IMR-90 (cell line): ENCODE results near the gene RRAGA. TPM values are rescaled to one million over a fixed set of nuclear protein-coding genes. Genes with fewer than 3 reads are reported as not detected.

ENCODE experiments used
- ATAC-seq: fragments of 200-7000 bp; cut with Tn5 transposase; 2 replicates; pipeline ENCODE4 v1.9.1; 2020; ENCODE audit warnings: low read depth, mild to moderate bottlenecking, moderate library complexity
- BruUV-seq: library from RNA; stranded (reverse); fragments of 400-500 nt; replicated peaks from 2 replicates; lab custom pipeline; 2021; lab: Mats Ljungman, UMichigan
- CTCF ChIA-PET: fragments of 300-600 bp; formaldehyde crosslinking; extraction: SDS; loops from one replicate; lab custom pipeline; 2021; ENCODE audit warnings: antibody characterized with exemption; lab: Yijun Ruan, JAX
- POLR2A ChIA-PET: fragments of 300-600 bp; sonication (Branson Sonifier 250); formaldehyde crosslinking; loops from one replicate; lab custom pipeline; 2022; ENCODE audit warnings: antibody characterized with exemption; ENCODE audit not compliant: unreplicated experiment; lab: Charles Lee
- DNase-seq: peaks from one replicate; pipeline ENCODE4 v3.0.0; 2013
- H2AFZ ChIP-seq: replicated peaks from 2 replicates; pipeline ENCODE3; 2013; ENCODE audit warnings: low read length, mild to moderate bottlenecking; ENCODE audit not compliant: poor library complexity
- H2AK5ac ChIP-seq: 2 replicates; pipeline ENCODE4 v1.6.1; 2013; ENCODE audit warnings: low read depth, low read length, inconsistent platforms
- H2AK9ac ChIP-seq: replicated peaks from 2 replicates; pipeline ENCODE3; 2013; ENCODE audit warnings: mild to moderate bottlenecking, low read depth, low read length, moderate library complexity; ENCODE audit not compliant: poor library complexity
- H2BK120ac ChIP-seq: 2 replicates; pipeline ENCODE4 v1.6.1; 2013; ENCODE audit warnings: low read depth, low read length, inconsistent platforms
- H2BK15ac ChIP-seq: 3 replicates; pipeline ENCODE4 v1.6.1; 2013; ENCODE audit warnings: low read depth, low read length, inconsistent platforms
- H2BK20ac ChIP-seq: 2 replicates; pipeline ENCODE4 v1.6.1; 2013; ENCODE audit warnings: low read depth, mild to moderate bottlenecking, inconsistent platforms, low read length, moderate library complexity
- H2BK5ac ChIP-seq: 2 replicates; pipeline ENCODE4 v1.6.1; 2013; ENCODE audit warnings: mild to moderate bottlenecking, low read depth, low read length, inconsistent platforms; ENCODE audit not compliant: poor library complexity, severe bottlenecking
- H3K14ac ChIP-seq: replicated peaks from 2 replicates; pipeline ENCODE4 v1.6.1; 2013; ENCODE audit warnings: low read depth, low read length, inconsistent platforms
- H3K18ac ChIP-seq: 2 replicates; pipeline ENCODE4 v1.6.1; 2013; ENCODE audit warnings: low read depth, low read length, control low read depth
- H3K23ac ChIP-seq: 2 replicates; pipeline ENCODE4 v1.6.1; 2013; ENCODE audit warnings: low read depth, low read length, inconsistent platforms
- H3K27ac ChIP-seq: 2 replicates; pipeline ENCODE4 v1.5.1; 2013; ENCODE audit warnings: mild to moderate bottlenecking, control low read depth, low read length; ENCODE audit not compliant: insufficient read depth
- H3K27me3 ChIP-seq: 2 replicates; pipeline ENCODE4 v1.6.1; 2013; ENCODE audit warnings: low read length; ENCODE audit not compliant: control insufficient read depth, insufficient read depth
- H3K36me3 ChIP-seq: 2 replicates; pipeline ENCODE4 v1.6.1; 2013; ENCODE audit warnings: low read length, mixed read lengths; ENCODE audit not compliant: control insufficient read depth, insufficient read depth
- H3K4ac ChIP-seq: 2 replicates; pipeline ENCODE4 v1.6.1; 2013; ENCODE audit warnings: low read depth, low read length, inconsistent platforms
- H3K4me1 ChIP-seq: 2 replicates; pipeline ENCODE4 v1.6.1; 2013; ENCODE audit warnings: low read length, mixed read lengths; ENCODE audit not compliant: control insufficient read depth, insufficient read depth
- H3K4me2 ChIP-seq: 2 replicates; pipeline ENCODE4 v1.6.1; 2013; ENCODE audit warnings: low read depth, mild to moderate bottlenecking, control low read depth, low read length, moderate library complexity
- H3K4me3 ChIP-seq: 2 replicates; pipeline ENCODE4 v1.5.1; 2013; ENCODE audit warnings: low read depth, mild to moderate bottlenecking, control low read depth, low read length, moderate library complexity; ENCODE audit not compliant: insufficient read depth
- H3K56ac ChIP-seq: 2 replicates; pipeline ENCODE4 v1.6.1; 2013; ENCODE audit warnings: low read length, inconsistent platforms; ENCODE audit not compliant: insufficient read depth; ENCODE audit errors: extremely low read depth
- H3K79me1 ChIP-seq, 2 experiments: 2 replicates each; pipeline ENCODE4 v1.6.1; 2013; ENCODE audit warnings: low read length in 2 of 2, inconsistent platforms in 1 of 2, low read depth in 1 of 2
- H3K9ac ChIP-seq: 2 replicates; pipeline ENCODE4 v1.6.1; 2013; ENCODE audit warnings: low read depth, low read length, control low read depth
- H3K9me1 ChIP-seq: 2 replicates; pipeline ENCODE4 v1.6.1; 2013; ENCODE audit warnings: low read length, inconsistent platforms; ENCODE audit not compliant: insufficient read depth
- H3K9me3 ChIP-seq: 2 replicates; pipeline ENCODE4 v1.6.1; 2013; ENCODE audit warnings: low read length; ENCODE audit not compliant: control insufficient read depth, insufficient read depth
- H4K20me1 ChIP-seq: 2 replicates; pipeline ENCODE4 v1.6.1; 2013; ENCODE audit warnings: low read length, inconsistent platforms; ENCODE audit not compliant: insufficient read depth
- H4K5ac ChIP-seq: 2 replicates; pipeline ENCODE4 v1.6.1; 2013; ENCODE audit warnings: mild to moderate bottlenecking, low read depth, low read length, control low read depth
- H4K8ac ChIP-seq, 2 experiments: 2 replicates each; pipeline ENCODE4 v1.6.1; 2013; ENCODE audit warnings: low read depth in 2 of 2, low read length in 2 of 2, control low read depth in 1 of 2, inconsistent platforms in 1 of 2
- H4K91ac ChIP-seq: 2 replicates; pipeline ENCODE4 v1.6.1; 2013; ENCODE audit warnings: low read depth, low read length, inconsistent platforms; ENCODE audit not compliant: insufficient read depth
- MAFK ChIP-seq: IDR thresholded peaks from 2 replicates; pipeline ENCODE4 v1.6.1; 2012; ENCODE audit warnings: low read depth, low read length, improper control_type of control experiment
- WGBS, 2 experiments: methylation state at CpG; one replicate each; pipeline versions ENCODE4 v1.1.5 to v1.1.7; 2013; ENCODE audit warnings: missing lambda C conversion rate in 2 of 2; ENCODE audit not compliant: insufficient read length in 1 of 2; ENCODE audit errors: extremely low coverage in 2 of 2; 5-methylcytosine and 5-hydroxymethylcytosine counted together
- dilution Hi-C: fragments of 300-500 bp; cut with HindIII; formaldehyde crosslinking; loops from one replicate; pipeline ENCODE4 v1.14.3; 2018; ENCODE audit warnings: low sequenced_read_pairs; ENCODE audit not compliant: unreplicated experiment
- in situ Hi-C: fragments of 300-500 bp; cut with MboI; formaldehyde crosslinking; loops from 3 replicates; pipeline ENCODE4 v1.14.3; 2019; ENCODE audit warnings: low sequenced_read_pairs, inconsistent platforms, mixed read lengths
- intact Hi-C: fragments of 100-400 bp; cut with micrococcal nuclease; formaldehyde crosslinking; loops from 2 replicates; pipeline ENCODE4 v1.10.0; 2022
- polyA plus RNA-seq, 3 experiments: library from polyadenylated mRNA; depleted of rRNA; stranded (reverse); fragments of >200 nt; gene quantifications; 2 replicates each; pipeline ENCODE4 v1.2.3, GENCODE V29; 2012; ENCODE audit warnings: low replicate concordance in 1 of 3
- total RNA-seq: library from RNA; depleted of rRNA; stranded (reverse); fragments of >200 nt; gene quantifications from 2 replicates; pipeline ENCODE4 v1.2.3, GENCODE V29; 2012
- TF ChIP-seq, protein P1 (sequence below): fragments of 150-350 bp; IDR thresholded peaks from 2 replicates; pipeline ENCODE4 v1.6.1; 2016; ENCODE audit warnings: low read depth, mild to moderate bottlenecking, low read length, moderate library complexity, borderline replicate concordance

The RRAGA gene
- total and polyA plus RNA-seq, 2 of the 4 experiments (the other 2 are of a cell fraction), result 74.7 to 154 TPM

DNA sequence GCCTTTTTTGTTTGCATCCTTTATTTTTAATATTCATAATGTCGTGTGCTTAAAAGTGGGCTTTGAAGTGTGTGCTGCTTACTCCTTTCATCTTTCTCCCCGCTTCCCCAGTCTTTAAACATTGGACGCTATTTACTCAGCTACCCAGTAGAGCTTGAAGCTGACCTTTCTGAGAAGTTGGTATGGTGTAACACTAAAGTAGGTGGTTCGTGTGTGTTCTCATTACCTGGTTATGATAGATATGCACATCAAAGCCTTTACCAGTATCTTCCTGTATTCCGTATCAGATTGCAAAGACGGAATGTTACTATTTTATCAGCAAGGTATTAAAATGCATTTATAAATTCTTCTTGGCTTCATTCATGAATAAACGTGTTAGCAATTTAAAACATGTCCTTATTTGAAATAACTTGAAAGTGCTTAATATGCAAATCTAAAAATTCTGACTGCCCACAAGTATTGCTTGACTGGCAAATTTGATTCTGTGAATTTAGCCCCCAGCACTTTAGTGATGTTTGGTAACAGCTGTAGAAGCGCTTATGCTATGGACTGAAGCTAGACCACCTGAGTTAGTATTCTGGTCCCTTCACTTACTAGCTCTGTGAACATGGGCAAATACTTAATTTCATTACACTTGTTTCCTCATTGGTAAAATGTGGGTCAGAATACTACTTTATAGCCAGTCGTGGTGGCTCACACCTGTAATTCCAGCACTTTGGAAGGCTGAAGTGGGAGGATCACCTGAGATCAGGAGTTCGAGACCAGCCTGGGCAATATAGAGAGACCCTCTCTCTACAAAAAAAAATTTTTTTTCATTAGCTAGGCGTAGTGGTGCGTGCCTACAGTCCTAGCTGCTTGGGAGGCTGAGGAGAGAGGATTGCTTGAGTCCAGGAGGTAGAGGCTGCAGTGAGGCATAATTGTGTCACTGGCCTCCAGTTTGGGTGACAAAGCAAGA is 1.7 kb downstream of the RRAGA start:
- Histone ChIP-seq H3K23ac (peak overlapping the region; percentile 93), H3K18ac (peak overlapping the region; percentile 49; the same call in 1 of the 2 replicates), H4K5ac (no peak overlapping the region; the same call in 1 of the 2 replicates), H3K9me3 (no peaks in the 10 kb centered on the region), H3K27ac (peak overlapping the region; percentile 83), H3K4me3 (peak overlapping the region; percentile 74), H3K9me1 (0 out of 2 replicates have a peak, but pooled peaks cover 2% of the 10 kb centered on the region), H4K8ac (no peak overlapping the region; a peak in 1 of 4 replicates), H3K4ac (peak overlapping the region; percentile 43; the same call in 1 of the 2 replicates), H3K4me2 (peak overlapping the region; percentile 97), H2BK15ac (no peak overlapping the region), H2BK5ac (peak overlapping the region; percentile 64), H3K9ac (peak overlapping the region; percentile 91), H2AK9ac (peak overlapping the region; percentile 90), H3K14ac (peak overlapping the region; percentile 86; the same call in 1 of the 2 replicates), H3K56ac (peak overlapping the region; percentile 59; the same call in 1 of the 2 replicates), H4K20me1 (peaks cover 24% of the 10 kb centered on the region), H3K4me1 (peaks cover 2% of the 10 kb centered on the region; the same call in 1 of the 2 replicates), H2BK20ac (no peak overlapping the region), H4K91ac (no peak overlapping the region), H3K36me3 (no peaks in the 10 kb centered on the region), H2AFZ (no peak overlapping the region), H3K79me1 (peaks cover 10 to 29% of the 10 kb centered on the region in 2 experiments; a peak in 3 of 4 replicates), H3K27me3 (no peaks in the 10 kb centered on the region), H2AK5ac (no peak overlapping the region), H2BK120ac (no peak overlapping the region)
- WGBS, 2 experiments, result no CpG with 5 or more reads among the region's 12 CpGs
- in situ Hi-C loops, result no loop called here
- intact Hi-C loops, result loop anchor here (2.0 kb wide), 1 partner anchor 328 kb away; no protein-coding TSS in a partner anchor
- ChIA-PET CTCF (interaction anchor here (1.4 kb wide), 1 partner anchor 123 kb away, joined by 4 read pairs; no protein-coding TSS in a partner anchor), POLR2A (interaction anchor here (0.6 to 1.0 kb wide), 2 partner anchors 25 to 308 kb away, joined by 3 read pairs; no protein-coding TSS in a partner anchor)
- DNase-seq (no peak), ATAC-seq (no peak)
- dilution Hi-C loops, result no loop called here
- no TSS peak for BruUV-seq
- TF ChIP-seq MAFK, result peak; percentile 65
- TF ChIP-seq, protein P1, sequence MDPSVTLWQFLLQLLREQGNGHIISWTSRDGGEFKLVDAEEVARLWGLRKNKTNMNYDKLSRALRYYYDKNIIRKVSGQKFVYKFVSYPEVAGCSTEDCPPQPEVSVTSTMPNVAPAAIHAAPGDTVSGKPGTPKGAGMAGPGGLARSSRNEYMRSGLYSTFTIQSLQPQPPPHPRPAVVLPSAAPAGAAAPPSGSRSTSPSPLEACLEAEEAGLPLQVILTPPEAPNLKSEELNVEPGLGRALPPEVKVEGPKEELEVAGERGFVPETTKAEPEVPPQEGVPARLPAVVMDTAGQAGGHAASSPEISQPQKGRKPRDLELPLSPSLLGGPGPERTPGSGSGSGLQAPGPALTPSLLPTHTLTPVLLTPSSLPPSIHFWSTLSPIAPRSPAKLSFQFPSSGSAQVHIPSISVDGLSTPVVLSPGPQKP, result no peak
